Stimulated activated CD8-positive, alpha-beta memory T cell treated with anti-CD3 and anti-CD28 coated beads, Interleukin-7, amount 100 ng/mL, for 1 hour (primary cell): Measurements from ENCODE around the gene ASTL.

ENCODE experiments used
- DNase-seq, 2 donors: peaks; one replicate each; pipeline ENCODE4 v3.0.0-alpha.2; 2020; ENCODE audit warnings: low read depth in 2 of 2

Gene ASTL

DNA sequence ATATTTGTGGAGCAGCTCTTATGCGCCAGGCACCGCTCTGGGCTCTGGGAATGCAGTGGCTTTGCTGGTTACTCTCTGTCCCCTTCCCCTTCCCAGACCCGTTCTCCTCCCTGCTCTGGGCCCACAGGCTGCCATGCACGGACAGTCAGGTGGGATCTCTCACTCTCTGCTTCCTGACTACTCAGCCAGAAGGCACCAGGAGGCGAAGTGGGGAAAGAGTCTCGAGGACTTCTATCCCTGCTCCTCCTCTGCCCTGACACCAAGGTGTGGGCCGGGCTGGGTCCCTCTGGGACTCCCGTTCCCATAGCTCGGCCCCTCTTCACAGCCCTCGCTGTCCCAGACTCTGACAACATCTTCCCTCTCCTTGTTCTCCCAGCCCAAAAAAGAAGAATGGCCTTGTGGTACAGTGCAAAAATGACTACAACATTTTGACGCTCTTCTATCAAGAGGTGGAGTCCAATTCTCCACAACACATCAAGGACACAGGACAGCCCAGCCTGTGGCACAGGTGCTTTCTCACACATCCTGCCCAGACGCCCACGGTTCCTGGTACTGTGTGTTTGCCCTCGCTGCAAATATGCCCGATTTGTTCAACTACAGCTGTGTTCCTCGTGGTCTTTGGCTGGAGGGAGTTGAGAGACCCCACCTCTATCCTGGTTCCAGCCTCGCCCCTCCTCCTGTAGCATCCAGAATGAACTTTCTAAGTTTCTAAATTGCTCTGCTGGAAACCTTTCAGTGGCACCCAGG, 21.0 kb upstream of the ASTL start:
- DNase-seq = no peak

- no peak for DNase-seq
These were observed 20.2 kb upstream of the ASTL start for GRCh38 chr2:96158554-96158940.

GRCh38 chr2:96157649-96158553, 19.6 kb upstream of the ASTL start:
- no peak for DNase-seq

DNA sequence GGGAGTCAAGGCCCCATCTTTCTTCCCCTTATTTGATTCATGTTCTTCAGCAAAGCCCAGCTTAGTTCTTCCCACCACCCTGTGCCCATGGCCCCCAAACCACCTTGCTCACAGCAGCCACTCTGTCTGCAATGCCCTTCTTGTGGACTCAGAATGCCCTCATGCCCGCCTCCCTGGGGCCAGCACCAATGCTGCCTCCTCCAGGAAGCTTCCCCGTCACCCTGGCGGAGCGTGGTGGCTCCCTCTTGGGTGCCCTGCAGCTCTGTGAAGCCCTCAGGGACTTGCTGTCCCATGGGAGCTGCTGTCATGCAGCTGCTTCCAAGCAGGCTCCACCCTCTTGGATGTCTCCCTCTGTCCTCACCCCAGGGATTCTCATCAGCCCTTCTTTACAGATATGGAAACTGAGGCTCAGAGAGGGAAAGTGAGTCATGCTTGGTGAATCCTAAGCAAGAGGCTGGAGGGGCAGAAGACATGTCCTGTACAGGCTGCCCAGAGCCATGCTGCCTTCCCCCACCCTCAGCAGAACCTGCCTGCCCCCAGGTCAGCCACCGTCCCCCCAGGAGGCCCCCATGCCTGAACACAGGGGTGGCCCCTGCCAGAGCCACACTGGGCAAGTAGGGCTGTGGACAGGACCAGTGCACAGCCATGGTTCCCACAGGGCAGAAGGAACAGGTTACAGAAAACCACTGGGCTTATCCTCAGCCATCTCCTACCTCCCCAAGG, 18.8 kb upstream of the ASTL start:
- DNase-seq = no peak

- no peak for DNase-seq
These were observed 17.9 kb upstream of the ASTL start for GRCh38 chr2:96156011-96156820.

DNA sequence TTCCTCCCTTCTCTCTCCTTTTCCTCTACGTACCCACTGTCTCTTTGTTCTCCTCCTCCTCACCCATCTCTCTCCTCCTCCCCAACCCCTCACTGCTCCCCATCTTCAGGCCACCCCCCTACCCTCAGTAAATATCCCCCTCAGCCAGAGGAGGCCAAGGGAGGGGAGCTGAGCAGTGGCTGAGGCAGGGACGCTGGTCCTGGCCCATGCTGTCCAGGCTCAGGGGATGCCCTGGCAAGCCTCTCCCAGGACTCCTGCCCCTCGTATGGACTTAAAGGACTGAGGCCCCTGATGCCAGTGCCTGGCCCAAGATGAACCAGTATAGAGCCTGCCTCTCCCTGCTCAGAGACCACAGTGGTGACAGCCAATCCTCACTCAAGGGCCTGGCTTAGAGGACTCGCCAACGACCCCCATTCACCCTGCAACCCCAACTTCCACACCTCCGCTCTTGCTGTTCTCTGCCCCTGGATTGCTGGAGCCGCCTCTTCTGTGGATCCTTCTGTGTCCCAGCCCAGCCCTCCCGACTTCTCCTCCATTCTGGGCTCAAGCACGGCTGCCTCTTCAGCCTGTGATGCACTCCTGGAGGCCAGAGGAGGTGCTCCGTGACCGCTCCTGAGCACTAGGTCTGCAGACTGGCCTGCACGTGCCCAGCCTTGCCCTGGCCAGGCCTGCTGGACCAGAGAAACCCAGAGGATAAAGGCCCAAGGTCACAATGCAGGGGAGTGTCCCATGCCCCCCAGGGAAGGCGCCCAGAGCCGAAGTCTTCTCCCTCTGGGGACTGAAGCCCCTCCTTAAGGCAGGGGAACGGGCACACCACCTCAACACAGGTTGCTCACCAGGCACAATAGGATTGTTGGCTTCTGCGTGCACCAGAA, 16.4 kb upstream of the ASTL start:
- no peak for DNase-seq

GRCh38 chr2:96153991-96154431, 15.7 kb upstream of the ASTL start:
- no peak for DNase-seq

DNA sequence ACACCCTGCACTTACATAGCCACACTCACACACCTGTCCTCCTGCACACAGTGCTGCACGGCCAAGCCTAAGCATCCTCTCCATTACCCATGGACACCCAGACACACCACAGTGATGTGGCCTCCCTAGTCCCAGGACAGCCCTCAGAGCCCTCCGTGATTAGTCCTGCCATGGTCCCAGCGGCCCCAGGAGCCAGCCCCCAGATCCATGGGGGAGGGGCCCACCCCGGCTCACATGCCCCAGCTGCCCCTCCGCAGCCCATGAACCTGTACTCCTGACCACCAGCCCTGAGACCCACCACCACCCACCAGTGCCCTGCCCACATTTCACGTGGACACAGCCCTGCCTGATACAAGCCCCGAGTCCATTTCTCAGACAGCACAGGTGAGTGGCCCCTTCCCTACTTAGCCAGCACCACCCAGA, 15.0 kb upstream of the ASTL start:
- no peak for DNase-seq

DNA sequence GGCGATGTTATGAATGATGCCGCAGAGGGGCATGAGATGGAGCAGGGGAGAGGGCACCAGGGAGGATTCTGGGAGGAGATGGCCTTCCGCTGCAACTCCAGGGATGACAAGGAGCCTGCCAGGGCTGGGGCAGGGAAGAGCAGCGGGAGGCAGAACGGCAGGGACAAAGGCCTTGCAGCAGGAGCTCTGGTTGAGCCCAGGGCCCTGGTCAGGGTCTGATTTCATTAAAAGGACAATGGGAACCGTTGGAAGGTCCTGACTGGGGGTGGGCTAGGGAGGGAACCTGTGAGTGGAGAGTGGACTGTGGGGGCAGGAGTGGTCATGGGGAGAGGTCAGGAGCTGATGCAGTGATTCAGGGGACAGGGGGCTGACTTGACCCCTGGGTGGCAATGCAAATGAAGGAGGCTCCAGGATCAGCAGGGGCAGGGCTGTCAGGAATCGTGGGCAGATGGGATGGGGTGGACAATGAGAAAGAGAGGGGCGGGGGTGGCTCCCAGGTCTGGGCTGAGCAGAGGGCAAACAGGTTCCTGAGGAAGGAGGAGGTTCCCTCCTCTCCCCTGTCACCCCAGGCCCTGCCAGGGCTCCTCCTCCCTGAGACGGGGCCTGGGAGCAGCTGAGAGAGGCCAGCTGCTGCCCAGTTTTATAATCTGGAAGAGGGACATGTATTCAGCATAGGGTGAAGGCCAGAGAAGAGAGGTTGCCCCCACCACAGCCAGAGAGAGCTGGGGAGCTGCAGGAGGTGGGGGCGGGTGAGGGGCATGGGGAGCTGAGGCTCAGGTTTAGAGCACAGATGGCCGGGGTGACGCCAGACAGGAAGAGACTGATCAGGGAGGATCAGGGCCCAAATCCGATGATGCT, 14.2 kb upstream of the ASTL start:
- DNase-seq = no peak

GRCh38 chr2:96151595-96152303, 13.4 kb upstream of the ASTL start:
- DNase-seq = no peak

GRCh38 chr2:96150791-96151594, 12.7 kb upstream of the ASTL start:
- no peak for DNase-seq

- DNase-seq = no peak
These were observed 11.8 kb upstream of the ASTL start for GRCh38 chr2:96150007-96150640.

DNA sequence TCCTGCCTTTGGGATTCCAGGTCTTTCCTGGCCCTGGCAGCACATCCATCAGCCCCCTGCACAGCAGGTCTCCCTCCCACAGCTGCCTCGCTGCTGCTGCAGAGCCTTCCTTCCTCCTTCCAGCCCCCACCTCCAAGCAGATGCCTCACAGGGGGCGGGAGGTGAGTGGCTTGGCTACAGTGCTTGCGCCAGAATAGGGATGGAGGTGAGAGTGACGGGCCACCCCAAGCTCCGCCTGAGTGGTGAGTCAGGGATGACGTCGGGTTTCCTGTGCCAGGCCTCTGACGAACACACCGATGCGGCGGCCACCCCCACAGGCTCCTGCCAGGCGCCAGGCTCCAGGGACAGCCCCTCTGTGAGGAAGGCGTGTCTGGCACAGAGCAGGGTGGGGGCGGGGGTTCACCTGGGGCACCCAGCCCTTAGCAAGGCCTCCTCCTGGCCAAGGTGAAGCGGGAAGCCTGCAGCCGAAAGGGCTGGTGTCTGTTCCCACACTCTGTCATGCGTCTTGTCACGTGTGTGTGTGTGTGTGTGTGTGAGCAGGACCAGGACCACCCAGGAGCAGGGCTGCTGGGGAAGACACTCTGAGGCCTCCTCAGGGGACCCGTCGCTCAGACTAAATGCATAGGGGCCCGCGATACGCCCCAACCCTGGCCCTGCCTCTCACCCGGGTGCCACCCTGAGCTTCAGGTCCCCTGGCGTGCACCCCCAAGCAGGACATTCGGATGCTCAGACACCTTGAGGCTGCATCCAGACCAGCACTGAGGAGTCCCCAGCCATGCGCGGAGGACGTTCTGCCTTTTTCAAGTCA, 10.3 kb upstream of the ASTL start:
- peak; percentile 84 to 90 for DNase-seq

DNA sequence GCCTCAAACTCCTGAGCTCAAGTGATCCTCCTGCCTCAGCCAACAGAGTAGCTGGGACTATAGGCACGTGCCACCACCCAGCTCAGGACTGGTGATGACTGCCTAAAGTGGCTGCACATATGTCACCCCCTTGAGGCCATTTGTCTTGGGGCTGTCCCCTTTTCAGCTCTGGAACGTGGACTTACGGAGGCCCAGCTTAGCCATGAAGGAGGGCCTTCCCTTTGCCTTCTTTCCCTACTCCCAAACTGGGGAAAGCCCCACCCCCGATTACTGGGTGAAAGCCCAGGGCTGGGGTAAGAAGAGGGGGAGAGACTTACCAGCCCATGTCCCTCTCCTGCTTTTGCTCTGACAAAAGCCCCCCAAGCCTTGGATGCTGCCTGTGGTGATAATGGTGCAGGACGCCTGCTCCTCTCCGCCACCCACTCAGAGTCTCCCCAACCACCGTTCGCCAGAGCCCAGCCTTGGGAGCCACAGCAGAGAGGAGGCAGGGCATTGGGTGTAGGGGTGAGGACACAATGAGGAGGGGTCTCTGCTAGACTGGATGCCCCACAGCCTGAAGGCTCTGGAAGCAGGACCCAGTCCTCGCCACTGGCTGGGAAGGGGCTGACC, 9.4 kb upstream of the ASTL start:
- DNase-seq = no peak

DNA sequence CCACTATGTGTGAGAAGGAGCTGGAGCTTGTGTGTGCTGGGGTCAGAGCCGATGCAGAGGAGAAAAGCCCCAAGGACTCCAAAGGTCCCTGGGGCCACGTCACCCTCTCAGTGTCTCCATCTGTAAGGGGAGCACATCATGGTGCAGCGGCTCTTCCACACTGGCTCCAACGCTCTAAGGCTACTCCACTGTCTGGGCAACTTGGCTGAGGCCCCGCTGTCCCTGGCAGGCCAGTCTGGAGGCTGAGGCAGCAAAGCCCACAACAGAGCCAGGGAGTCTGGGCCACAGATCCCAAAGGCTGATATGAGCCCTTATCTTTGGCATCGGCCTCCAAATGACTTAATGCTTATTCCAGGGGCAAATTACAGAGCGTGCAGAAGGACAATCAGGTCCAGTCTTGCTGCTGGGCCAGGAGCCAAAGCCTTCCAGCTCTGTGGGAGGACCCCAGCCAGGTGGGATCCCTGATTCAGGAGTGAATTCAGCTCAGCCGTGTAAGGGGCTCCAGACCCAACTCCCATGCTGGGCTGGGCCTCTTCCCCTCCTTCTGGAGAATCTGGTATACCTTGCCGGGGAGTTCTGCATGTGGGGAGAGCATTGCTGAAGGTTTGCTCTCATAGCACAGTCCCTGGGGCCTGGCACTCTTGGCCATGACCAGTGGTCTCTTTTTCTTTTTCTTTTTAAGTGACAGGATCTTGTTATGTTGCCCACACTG, 8.7 kb upstream of the ASTL start:
- DNase-seq = no peak
